HUES64 (cell line): ENCODE data around the gene AKR7A2.

Source experiments
- H3K27ac ChIP-seq: 2 replicates; pipeline ENCODE4 v1.7.0; 2013; ENCODE audit warnings: low read depth, low read length, inconsistent platforms
- H3K27me3 ChIP-seq: 2 replicates; pipeline ENCODE4 v1.6.1; 2013; ENCODE audit warnings: mild to moderate bottlenecking, low read length; ENCODE audit not compliant: insufficient read depth
- H3K36me3 ChIP-seq: 2 replicates; pipeline ENCODE4 v1.6.1; 2013; ENCODE audit warnings: mild to moderate bottlenecking, low read length; ENCODE audit not compliant: insufficient read depth
- H3K4me1 ChIP-seq: 2 replicates; pipeline ENCODE4 v1.6.1; 2013; ENCODE audit warnings: mild to moderate bottlenecking, low read length, moderate library complexity; ENCODE audit not compliant: insufficient read depth
- H3K4me3 ChIP-seq: 2 replicates; pipeline ENCODE4 v1.5.1; 2013; ENCODE audit warnings: mild to moderate bottlenecking, low read length, moderate library complexity
- H3K9ac ChIP-seq: 2 replicates; pipeline ENCODE4 v1.6.1; 2013; ENCODE audit warnings: mild to moderate bottlenecking, low read depth, low read length
- H3K9me3 ChIP-seq: 2 replicates; pipeline ENCODE4 v1.6.1; 2013; ENCODE audit warnings: low read depth, low read length; ENCODE audit not compliant: insufficient read depth
- WGBS: fragments of 150-250, 120-280 bp; methylation state at CpG from one replicate; pipeline ENCODE4 v1.1.7; 2013; ENCODE audit warnings: missing lambda C conversion rate; 5-methylcytosine and 5-hydroxymethylcytosine counted together

AKR7A2 gene

DNA sequence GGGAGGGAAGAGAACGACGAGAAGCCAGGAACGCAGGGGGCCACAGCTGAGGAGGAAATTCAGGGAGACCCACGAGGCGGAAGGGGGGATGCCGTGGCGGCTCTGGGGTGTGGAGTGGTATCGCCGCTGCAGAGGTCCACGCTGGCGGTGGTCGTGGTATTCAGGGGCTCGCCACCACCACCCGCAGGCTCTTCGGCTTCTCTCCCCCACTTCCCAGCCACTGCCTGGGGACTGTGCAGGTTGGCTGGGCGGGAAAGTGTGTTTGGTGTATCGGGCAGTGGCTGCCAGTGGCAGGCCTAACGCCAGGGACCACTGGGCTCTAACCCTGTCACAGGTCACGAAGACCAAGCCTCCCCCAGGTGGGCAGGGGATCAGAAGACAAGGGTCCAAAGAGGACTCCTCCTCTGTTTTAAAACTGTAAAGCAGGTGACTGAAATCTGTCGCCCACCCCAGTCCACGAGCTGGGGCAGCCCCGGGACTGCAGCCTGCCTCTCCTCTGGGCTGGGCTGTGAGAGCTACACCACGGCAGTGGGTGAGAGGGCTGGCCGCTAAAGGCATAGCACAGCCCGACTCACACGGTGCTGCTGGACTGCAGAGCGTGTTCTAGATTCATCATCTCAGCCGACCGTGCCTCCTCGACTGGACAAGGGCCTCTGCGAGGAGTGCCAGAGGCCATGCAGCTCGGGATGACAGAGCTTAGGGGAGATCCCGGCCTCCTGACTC lies 31.1 kb upstream of the AKR7A2 start:
- no peaks in the 10 kb centered on the region for H3K9me3 ChIP-seq
- no peaks in the 10 kb centered on the region for H3K27me3 ChIP-seq
- no peaks in the 10 kb centered on the region for H3K4me1 ChIP-seq
- H3K4me3 ChIP-seq, result no peak overlapping the region
- peaks cover 43% of the 10 kb centered on the region for H3K36me3 ChIP-seq
- no peak overlapping the region for H3K27ac ChIP-seq
- no peak overlapping the region for H3K9ac ChIP-seq
- 93% methylated on average over 33 of the region's 33 CpGs for WGBS

DNA sequence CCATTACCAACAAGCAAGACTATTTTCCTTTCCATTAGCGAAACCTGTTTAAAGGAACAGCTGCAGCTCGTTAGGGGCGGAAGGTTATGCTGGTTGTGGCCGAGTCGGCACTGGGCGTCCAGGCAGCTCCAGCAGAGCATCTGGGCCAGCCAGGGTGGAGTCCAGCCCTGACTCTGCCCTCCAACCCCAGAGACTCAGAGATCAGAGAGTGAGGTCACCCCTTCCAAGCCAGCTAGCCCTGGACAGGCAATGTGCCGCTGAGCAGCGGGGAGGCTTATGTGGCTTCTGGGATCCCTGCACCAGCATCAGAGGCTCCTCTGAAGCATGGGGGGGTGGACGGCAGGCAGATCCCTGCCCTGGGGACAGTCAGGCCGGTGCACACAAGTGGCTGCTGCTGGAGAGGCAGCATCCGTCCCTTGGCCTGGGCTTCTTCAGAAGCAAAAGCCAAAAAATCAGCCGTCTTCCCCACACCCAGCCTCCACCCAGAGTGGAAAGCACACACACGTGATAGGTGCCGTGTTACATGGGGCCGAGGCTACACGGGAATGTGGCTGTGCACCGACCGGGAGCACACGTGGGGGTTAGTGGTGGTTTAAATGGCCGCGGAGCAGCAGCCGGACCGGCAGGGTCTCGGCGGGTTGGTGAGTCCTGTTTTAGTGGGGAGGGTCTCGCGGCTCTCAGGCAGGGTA lies 30.3 kb upstream of the AKR7A2 start:
- H3K36me3 ChIP-seq, result peaks cover 42% of the 10 kb centered on the region
- H3K9ac ChIP-seq, result no peak overlapping the region
- H3K27me3 ChIP-seq, result no peaks in the 10 kb centered on the region
- H3K4me3 ChIP-seq, result no peak overlapping the region
- WGBS, result 96% methylated on average over 27 of the region's 27 CpGs
- no peaks in the 10 kb centered on the region for H3K9me3 ChIP-seq
- no peak overlapping the region for H3K27ac ChIP-seq
- no peaks in the 10 kb centered on the region for H3K4me1 ChIP-seq

DNA sequence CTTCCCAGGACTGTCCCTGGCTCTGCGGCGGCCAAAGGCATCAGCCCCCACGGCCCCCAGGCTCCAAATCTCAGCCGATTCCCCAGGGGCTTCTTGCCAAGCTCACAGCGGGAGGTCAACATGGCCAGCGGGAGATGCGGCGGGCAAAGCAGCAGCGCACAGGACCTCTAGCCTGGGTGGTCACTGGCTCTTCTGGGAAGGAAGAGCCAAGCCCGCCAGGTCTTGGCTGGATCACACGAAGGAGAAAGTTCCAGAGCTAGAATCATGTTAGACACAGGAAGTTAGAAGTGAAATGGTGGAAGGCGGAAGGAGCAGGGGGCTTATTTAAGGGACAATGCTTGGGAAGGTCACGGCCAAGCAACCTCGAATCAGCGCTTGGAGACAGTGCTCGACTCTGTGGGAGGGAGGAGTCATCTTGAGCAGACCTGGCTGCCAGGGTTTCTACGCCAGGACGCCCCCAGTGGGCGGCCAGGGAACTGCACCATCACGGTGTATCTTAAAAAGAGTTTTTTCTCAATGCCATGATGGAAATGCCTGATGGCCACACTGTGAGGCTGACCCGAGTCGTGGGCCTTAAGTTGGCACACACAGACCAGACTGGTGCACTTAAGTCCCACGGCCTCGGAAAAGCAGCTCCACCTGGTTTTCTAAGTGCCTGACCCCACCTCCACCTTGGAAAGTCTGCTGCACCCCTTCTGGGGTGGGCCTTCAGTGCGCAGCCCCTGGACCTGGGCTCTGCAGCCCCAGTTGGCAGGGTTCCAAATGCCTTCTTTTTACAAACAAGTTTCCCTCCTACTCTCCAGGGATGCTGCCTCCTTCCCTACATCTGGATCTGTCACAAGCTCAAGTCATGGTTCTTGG lies 29.5 kb upstream of the AKR7A2 start:
- no peaks in the 10 kb centered on the region for H3K4me1 ChIP-seq
- no peaks in the 10 kb centered on the region for H3K9me3 ChIP-seq
- H3K27ac ChIP-seq, result no peak overlapping the region
- peaks cover 42% of the 10 kb centered on the region for H3K36me3 ChIP-seq
- H3K9ac ChIP-seq, result no peak overlapping the region
- 62% methylated on average over 25 of the region's 25 CpGs for WGBS
- no peaks in the 10 kb centered on the region for H3K27me3 ChIP-seq
- no peak overlapping the region for H3K4me3 ChIP-seq

DNA sequence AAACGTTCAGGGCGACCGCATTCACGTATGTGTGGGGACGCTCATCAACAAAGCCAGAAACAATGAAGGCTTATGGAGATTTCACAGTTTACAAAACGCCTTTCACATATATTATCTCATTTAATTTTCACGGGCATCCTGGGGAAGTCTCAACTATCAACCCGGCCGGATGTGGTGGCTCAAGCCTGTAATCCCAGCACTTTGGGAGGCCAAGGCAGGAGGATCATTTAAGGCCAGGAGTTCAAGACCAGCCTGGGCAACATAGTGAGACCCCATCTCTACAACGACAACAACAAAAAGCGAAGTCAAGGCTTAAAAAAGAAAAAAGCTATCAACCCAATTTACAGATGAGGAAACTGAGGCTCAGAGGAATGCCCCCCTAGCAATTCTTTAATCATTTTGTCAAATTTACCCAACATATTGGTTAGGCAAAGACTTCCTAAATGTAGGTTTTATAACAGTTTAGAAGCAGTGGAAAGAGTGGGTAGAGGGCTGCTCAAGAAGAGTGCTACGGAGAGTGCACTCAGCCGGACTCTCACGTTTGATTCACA lies 28.5 kb upstream of the AKR7A2 start:
- Histone ChIP-seq H3K4me1 (no peaks in the 10 kb centered on the region), H3K27ac (no peak overlapping the region), H3K36me3 (peaks cover 42% of the 10 kb centered on the region), H3K4me3 (no peak overlapping the region), H3K9ac (no peak overlapping the region), H3K9me3 (no peaks in the 10 kb centered on the region), H3K27me3 (no peaks in the 10 kb centered on the region)
- WGBS, result 94% methylated on average over 14 of the region's 14 CpGs

DNA sequence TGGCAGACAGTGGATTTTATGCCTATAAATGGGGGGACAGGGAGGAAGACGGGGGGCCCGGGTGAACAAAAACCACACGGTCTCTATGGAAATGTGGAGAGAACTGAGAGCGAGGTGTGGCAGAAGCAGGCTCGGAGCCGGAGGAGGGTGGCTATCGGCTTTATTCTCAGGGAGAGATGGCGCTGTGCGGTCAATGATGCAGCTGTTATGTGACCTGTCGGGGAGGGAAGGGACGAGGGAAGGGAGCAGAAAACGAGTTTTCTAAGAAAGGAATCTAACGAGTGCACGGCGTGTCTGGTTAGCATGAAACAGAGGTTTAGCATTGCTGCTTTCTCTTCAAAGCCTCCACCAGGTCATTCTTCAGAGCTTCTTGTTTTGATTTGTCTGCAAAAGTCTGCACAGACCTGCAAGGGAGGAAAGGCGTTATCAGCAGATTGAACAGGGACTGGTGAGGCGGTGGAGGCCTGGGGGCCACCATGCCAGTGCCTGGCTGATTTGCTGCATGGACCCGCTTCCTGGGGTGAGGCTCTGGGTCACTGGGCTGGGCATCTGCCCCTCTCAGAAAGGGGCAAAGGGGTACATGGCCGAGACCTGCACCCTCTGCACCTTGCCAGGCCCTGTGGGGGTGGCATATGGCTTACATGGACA lies 27.4 kb upstream of the AKR7A2 start:
- 94% methylated on average over 19 of the region's 19 CpGs for WGBS
- Histone ChIP-seq H3K9ac (no peak overlapping the region), H3K4me3 (no peak overlapping the region), H3K27ac (no peak overlapping the region), H3K9me3 (no peaks in the 10 kb centered on the region), H3K4me1 (no peaks in the 10 kb centered on the region), H3K27me3 (no peaks in the 10 kb centered on the region), H3K36me3 (peaks cover 33% of the 10 kb centered on the region)

DNA sequence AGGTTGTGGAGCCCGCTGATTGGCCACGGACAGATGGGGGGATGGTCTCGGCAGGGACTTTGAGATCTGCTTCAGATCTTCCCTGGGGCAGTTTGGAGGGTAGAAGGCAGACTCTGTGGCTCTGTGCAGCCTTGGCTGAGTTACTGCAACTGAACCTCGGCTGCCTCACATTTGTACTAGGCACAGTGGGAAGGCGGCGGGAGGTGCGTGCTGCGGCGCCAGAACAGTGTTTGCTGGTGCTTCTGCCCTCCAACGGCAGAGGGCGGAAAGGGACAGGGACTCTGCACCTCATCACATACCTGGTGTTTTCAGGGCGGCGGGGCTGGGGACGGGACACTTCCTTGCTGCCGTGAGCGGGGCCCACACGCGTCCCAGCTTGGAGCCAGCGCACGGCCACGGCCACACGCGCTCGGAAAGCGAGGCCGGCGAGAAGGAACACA lies 26.4 kb upstream of the AKR7A2 start:
- H3K27ac ChIP-seq, result peak overlapping the region; percentile 14; the same call in 1 of the 2 replicates
- 83% methylated on average over 27 of the region's 27 CpGs for WGBS

DNA sequence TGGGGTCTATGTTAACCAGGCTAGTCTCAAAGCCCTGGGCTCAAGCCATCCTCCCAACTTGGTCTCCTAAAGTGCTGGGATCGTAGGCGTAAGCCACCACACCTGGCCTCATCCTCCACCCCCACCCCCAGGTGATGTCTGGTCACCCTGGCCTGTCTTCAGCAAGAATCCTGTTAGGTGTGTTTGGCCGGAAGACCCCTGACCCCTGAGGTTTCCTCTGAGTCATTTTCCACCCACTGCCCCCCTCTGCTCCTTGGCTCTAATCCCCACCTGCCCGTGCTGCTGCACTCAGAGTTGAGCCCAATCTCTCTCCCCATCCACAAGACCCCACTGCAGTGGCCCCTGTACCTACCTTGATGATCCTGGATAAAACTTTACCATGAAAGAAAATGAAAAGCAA lies 25.3 kb upstream of the AKR7A2 start:
- Histone ChIP-seq H3K27ac (no peak overlapping the region), H3K4me1 (no peaks in the 10 kb centered on the region), H3K27me3 (no peaks in the 10 kb centered on the region), H3K4me3 (no peak overlapping the region), H3K9ac (no peak overlapping the region), H3K36me3 (peaks cover 17% of the 10 kb centered on the region), H3K9me3 (no peaks in the 10 kb centered on the region)
- WGBS, result 95% methylated on average over 4 of the region's 4 CpGs

More for the DNA sequence above, 26.4 kb upstream of the AKR7A2 start:
- Histone ChIP-seq H3K4me1 (no peaks in the 10 kb centered on the region), H3K27me3 (no peaks in the 10 kb centered on the region), H3K9me3 (no peaks in the 10 kb centered on the region), H3K4me3 (no peak overlapping the region), H3K9ac (peak overlapping the region; percentile 28; the same call in 1 of the 2 replicates), H3K36me3 (peaks cover 24% of the 10 kb centered on the region)

DNA sequence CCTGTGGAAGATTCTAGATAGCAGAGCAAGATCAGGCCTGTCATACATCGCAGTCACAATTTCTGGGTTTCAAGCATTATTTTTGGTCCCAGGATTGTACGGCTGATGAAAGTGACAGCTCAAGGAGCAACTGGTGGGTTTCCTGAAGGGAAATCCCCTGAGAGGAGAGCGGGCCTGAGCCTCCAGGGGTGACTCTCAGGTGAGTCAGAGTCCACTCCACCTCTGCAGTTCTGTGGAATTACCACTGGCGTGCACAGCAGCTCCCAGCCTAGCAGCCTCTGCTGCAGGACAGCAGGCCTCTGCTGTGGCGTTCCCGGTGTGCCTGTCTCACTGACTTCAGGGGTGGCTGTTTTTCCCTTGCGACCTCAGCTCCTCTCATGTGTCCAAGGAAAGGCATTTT lies 24.6 kb upstream of the AKR7A2 start:
- 88% methylated on average over 7 of the region's 7 CpGs for WGBS
- H3K4me3 ChIP-seq, result no peak overlapping the region
- no peak overlapping the region for H3K9ac ChIP-seq
- H3K27ac ChIP-seq, result no peak overlapping the region
- no peaks in the 10 kb centered on the region for H3K27me3 ChIP-seq
- H3K36me3 ChIP-seq, result peaks cover 17% of the 10 kb centered on the region
- H3K9me3 ChIP-seq, result no peaks in the 10 kb centered on the region
- no peaks in the 10 kb centered on the region for H3K4me1 ChIP-seq

DNA sequence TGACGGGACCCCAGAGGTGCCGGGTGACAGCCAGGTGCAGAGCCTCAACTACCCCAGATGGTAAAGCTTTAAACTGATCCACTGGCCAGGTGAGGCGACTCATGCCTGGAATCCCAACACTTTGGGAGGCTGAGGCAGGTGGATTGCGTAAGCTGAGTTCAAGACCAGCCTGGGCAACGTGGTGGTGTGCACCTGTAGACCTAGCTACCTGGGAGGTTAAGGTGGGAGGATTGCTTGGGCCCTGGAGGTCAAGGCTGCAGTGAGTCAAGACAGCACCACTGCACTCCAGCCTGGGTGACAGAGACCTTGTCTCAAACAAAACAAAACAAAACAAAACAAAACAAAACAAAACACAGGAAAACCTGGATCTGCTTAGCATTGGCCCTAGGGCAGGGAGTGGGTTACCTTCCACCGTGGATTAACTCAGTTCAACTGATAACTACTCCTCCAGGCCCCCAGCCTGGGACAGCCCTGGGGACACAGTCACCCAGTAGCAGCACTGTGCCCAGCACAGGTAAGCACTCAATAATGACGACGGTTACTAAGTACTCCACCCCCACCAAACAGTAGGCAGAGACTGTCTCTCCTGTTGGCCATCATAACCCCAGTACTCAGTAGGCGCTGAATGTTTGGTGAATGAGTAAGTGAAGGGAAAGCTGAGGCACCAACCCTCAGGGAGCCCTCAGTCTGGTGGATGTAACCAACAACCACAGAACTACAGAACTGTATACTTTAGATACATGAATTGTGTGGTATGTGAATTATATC lies 21.8 kb upstream of the AKR7A2 start:
- H3K27me3 ChIP-seq, result no peaks in the 10 kb centered on the region
- H3K36me3 ChIP-seq, result no peaks in the 10 kb centered on the region
- no peak overlapping the region for H3K9ac ChIP-seq
- H3K4me1 ChIP-seq, result no peaks in the 10 kb centered on the region
- H3K9me3 ChIP-seq, result no peaks in the 10 kb centered on the region
- H3K4me3 ChIP-seq, result no peak overlapping the region
- 81% methylated on average over 8 of the region's 9 CpGs for WGBS
- H3K27ac ChIP-seq, result no peak overlapping the region

DNA sequence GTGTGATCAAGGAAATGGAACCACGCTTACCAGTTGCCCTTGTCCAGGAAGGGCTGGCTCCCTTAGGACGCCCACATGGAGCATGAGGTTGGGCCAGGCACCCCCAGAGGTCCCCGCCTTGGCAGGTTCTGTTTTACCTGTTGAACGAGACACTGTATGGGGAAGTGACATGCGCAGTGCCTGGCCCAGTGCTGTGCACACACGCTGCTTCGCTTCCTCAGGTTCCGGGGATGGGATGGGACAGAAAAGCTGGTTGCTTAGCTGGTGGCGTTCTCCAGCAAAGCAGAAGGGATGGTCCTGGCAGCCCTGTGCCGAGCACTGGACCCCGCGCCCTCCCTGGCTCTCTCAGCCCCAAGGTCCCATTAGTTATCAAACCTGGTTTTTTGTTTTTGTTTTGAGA lies 20.9 kb upstream of the AKR7A2 start:
- Histone ChIP-seq H3K27ac (no peak overlapping the region), H3K4me3 (no peak overlapping the region)

More for the DNA sequence above, 20.9 kb upstream of the AKR7A2 start:
- Histone ChIP-seq H3K9ac (no peak overlapping the region), H3K36me3 (peaks cover under 1% of the 10 kb centered on the region), H3K4me1 (no peaks in the 10 kb centered on the region), H3K27me3 (no peaks in the 10 kb centered on the region), H3K9me3 (no peaks in the 10 kb centered on the region)
- WGBS, result 89% methylated on average over 12 of the region's 12 CpGs
